Liver (tissue), 9 donors: ENCODE measurements around the gene SPATA31E1. TPM values are rescaled to one million over a fixed set of nuclear protein-coding genes. Genes with fewer than 3 reads are reported as not detected.

Source experiments
- DNase-seq: peaks from one replicate; pipeline ENCODE4 v3.0.0-alpha.2; 2017; ENCODE audit warnings: low spot score
- H3K27ac ChIP-seq, 2 donors: one replicate each; pipeline ENCODE4 v1.7.0; 2013; ENCODE audit warnings: inconsistent platforms in 2 of 2, low read length in 2 of 2, control low read depth in 1 of 2, low read depth in 1 of 2, mild to moderate bottlenecking in 1 of 2
- H3K27me3 ChIP-seq, 4 donors: one replicate each; pipeline versions ENCODE4 v1.6.1 to v1.7.0; 2013; ENCODE audit warnings: low read length in 3 of 4, inconsistent platforms in 1 of 4, mild to moderate bottlenecking in 1 of 4, moderate library complexity in 1 of 4; ENCODE audit not compliant: control insufficient read depth in 4 of 4, insufficient read depth in 4 of 4
- H3K36me3 ChIP-seq, 4 donors: one replicate each; pipeline versions ENCODE4 v1.6.1 to v1.7.0; 2013; ENCODE audit warnings: low read length in 3 of 4, mild to moderate bottlenecking in 3 of 4, low read depth in 1 of 4, moderate library complexity in 1 of 4; ENCODE audit not compliant: control insufficient read depth in 4 of 4, insufficient read depth in 3 of 4
- H3K4me1 ChIP-seq, 4 donors: one replicate each; pipeline versions ENCODE4 v1.6.1 to v1.7.0; 2013; ENCODE audit warnings: low read length in 3 of 4, mild to moderate bottlenecking in 3 of 4, moderate library complexity in 1 of 4; ENCODE audit not compliant: control insufficient read depth in 4 of 4, insufficient read depth in 4 of 4
- H3K4me3 ChIP-seq, 3 donors: one replicate each; pipeline versions ENCODE4 v1.6.1 to v1.7.0; 2013; ENCODE audit warnings: low read length in 3 of 3, control low read depth in 1 of 3, low read depth in 1 of 3, mild to moderate bottlenecking in 1 of 3
- H3K9ac ChIP-seq, 2 donors: one replicate each; pipeline ENCODE4 v1.7.0; 2013; ENCODE audit warnings: low read length in 2 of 2, mild to moderate bottlenecking in 2 of 2, moderate library complexity in 2 of 2, control low read depth in 1 of 2, low read depth in 1 of 2
- H3K9me3 ChIP-seq, 4 donors: one replicate each; pipeline versions ENCODE4 v1.6.1 to v1.7.0; 2013; ENCODE audit warnings: low read length in 3 of 4; ENCODE audit not compliant: control insufficient read depth in 4 of 4
- ATF3 ChIP-seq: IDR thresholded peaks from 2 replicates; pipeline ENCODE4 v1.6.1; 2016; ENCODE audit warnings: antibody characterized with exemption
- CTCF ChIP-seq: fragments of 150-350 bp; IDR thresholded peaks from 2 replicates; pipeline ENCODE4 v1.5.1; 2017; ENCODE audit warnings: improper control_type of control experiment, low read depth, low read length; ENCODE audit not compliant: missing input control
- EGR1 ChIP-seq, 2 donors: IDR thresholded peaks; 2 replicates each; pipeline ENCODE4 v1.6.1; 2016 to 2018; ENCODE audit warnings: antibody characterized with exemption in 2 of 2, low read depth in 2 of 2
- FOXA1 ChIP-seq: IDR thresholded peaks from 2 replicates; pipeline ENCODE4 v1.6.1; 2016; ENCODE audit warnings: antibody characterized with exemption
- FOXA2 ChIP-seq: IDR thresholded peaks from 2 replicates; pipeline ENCODE4 v1.6.1; 2016; ENCODE audit warnings: antibody characterized with exemption
- GABPA ChIP-seq, 2 donors: IDR thresholded peaks in 1 of 2; conservative IDR thresholded peaks in 1 of 2; 2 replicates each; pipeline ENCODE4 v1.6.1; 2016; ENCODE audit warnings: antibody characterized with exemption in 2 of 2, mild to moderate bottlenecking in 1 of 2, moderate library complexity in 1 of 2
- HNF4A ChIP-seq, 2 donors: conservative IDR thresholded peaks; 2 replicates each; pipeline ENCODE4 v1.6.1; 2016; ENCODE audit warnings: antibody characterized with exemption in 2 of 2, mild to moderate bottlenecking in 2 of 2
- HNF4G ChIP-seq: IDR thresholded peaks from 2 replicates; pipeline ENCODE4 v1.6.1; 2016; ENCODE audit warnings: antibody characterized with exemption
- JUND ChIP-seq, 2 donors: IDR thresholded peaks; 2 replicates each; pipeline ENCODE4 v1.6.1; 2016; ENCODE audit warnings: antibody characterized with exemption in 2 of 2
- MAX ChIP-seq: IDR thresholded peaks from 2 replicates; pipeline ENCODE4 v1.6.1; 2016; ENCODE audit warnings: antibody characterized with exemption
- NR2F2 ChIP-seq: IDR thresholded peaks from 2 replicates; pipeline ENCODE4 v1.6.1; 2016; ENCODE audit warnings: antibody characterized with exemption
- RAD21 ChIP-seq, 2 donors: IDR thresholded peaks; 2 replicates each; pipeline ENCODE4 v1.6.1; 2016; ENCODE audit warnings: antibody characterized with exemption in 2 of 2, mild to moderate bottlenecking in 2 of 2
- REST ChIP-seq: IDR thresholded peaks from 2 replicates; pipeline ENCODE4 v1.6.1; 2016; ENCODE audit warnings: antibody characterized with exemption, mild to moderate bottlenecking
- RXRA ChIP-seq, 2 donors: IDR thresholded peaks; 2 replicates each; pipeline ENCODE4 v1.6.1; 2017 to 2018; ENCODE audit warnings: antibody characterized with exemption in 2 of 2, mild to moderate bottlenecking in 1 of 2
- SP1 ChIP-seq: IDR thresholded peaks from 2 replicates; pipeline ENCODE4 v1.6.1; 2018; ENCODE audit warnings: antibody characterized with exemption, mild to moderate bottlenecking
- TAF1 ChIP-seq: conservative IDR thresholded peaks from 2 replicates; pipeline ENCODE4 v1.6.1; 2016; ENCODE audit warnings: antibody characterized with exemption, mild to moderate bottlenecking
- YY1 ChIP-seq: IDR thresholded peaks from 2 replicates; pipeline ENCODE4 v1.6.1; 2016; ENCODE audit warnings: antibody characterized with exemption, mild to moderate bottlenecking
- ZBTB33 ChIP-seq: IDR thresholded peaks from 2 replicates; pipeline ENCODE4 v1.6.1; 2016; ENCODE audit warnings: antibody characterized with exemption
- WGBS: extraction: QIAGEN DNeasy Blood & Tissue Kit; methylation state at CpG from one replicate; pipeline ENCODE4 v1.1.7; 2013; 5-methylcytosine and 5-hydroxymethylcytosine counted together
- polyA plus RNA-seq, 2 donors: library from polyadenylated mRNA; stranded (reverse) in 1 of 2; unstranded in 1 of 2; fragments of 200-250 nt in 1 of 2; fragments of >200 nt in 1 of 2; fragmentation: Nextera tagmentation in 1 of 2; extraction: Ambion mirVana in 1 of 2; gene quantifications; one replicate each; pipeline versions ENCODE4 v1.2.1 to v1.2.3, GENCODE V29; 2013 to 2015
- total RNA-seq, 2 donors: library from RNA; depleted of rRNA; stranded (reverse); fragments of >200 nt; gene quantifications; one replicate each; pipeline ENCODE4 v1.2.3, GENCODE V29; 2014
- donor health status: healthy.
- donor health status: healthy.
- donor health status: healthy.
- donor health status: healthy.
- donor health status: healthy.

Gene SPATA31E1
- total and polyA plus RNA-seq, 4 donors, result not detected

GRCh38 chr9:87891754-87892153 lies 9.1 kb downstream of the SPATA31E1 start:
- DNase-seq, result no peak
- no peaks in the 10 kb centered on the region for H3K9me3 ChIP-seq
- no peaks in the 10 kb centered on the region for H3K27me3 ChIP-seq
- no peak for TF ChIP-seq SP1
- no peak for TF ChIP-seq HNF4A (conservative IDR thresholded peaks at IDR 0.05)
- no peak for TF ChIP-seq GABPA (IDR thresholded peaks at IDR 0.05 in 1 of 2, conservative IDR thresholded peaks at IDR 0.05 in 1 of 2)
- TF ChIP-seq ZBTB33, result no peak
- TF ChIP-seq HNF4G, result no peak
- TF ChIP-seq EGR1 (IDR thresholded peaks at IDR 0.05; ENCODE audit: low read depth in 2 of 2), result no peak
- no peak for TF ChIP-seq FOXA2
- TF ChIP-seq RAD21 (IDR thresholded peaks at IDR 0.05), result no peak
- no peak for TF ChIP-seq CTCF
- no peak for TF ChIP-seq YY1
- no peak for TF ChIP-seq NR2F2
- H3K36me3 ChIP-seq, result no peaks in the 10 kb centered on the region
- H3K9ac ChIP-seq, result no peak overlapping the region
- no peak overlapping the region for H3K4me3 ChIP-seq
- WGBS, result 94% methylated on average over 6 of the region's 6 CpGs
- no peaks in the 10 kb centered on the region for H3K4me1 ChIP-seq
- H3K27ac ChIP-seq, result no peak overlapping the region

- no peaks in the 10 kb centered on the region for H3K4me1 ChIP-seq
- DNase-seq, result no peak
- H3K4me3 ChIP-seq, result no peak overlapping the region
- no peaks in the 10 kb centered on the region for H3K36me3 ChIP-seq
- no peak overlapping the region for H3K27ac ChIP-seq
- no peaks in the 10 kb centered on the region for H3K27me3 ChIP-seq
- no peaks in the 10 kb centered on the region for H3K9me3 ChIP-seq
- no peak for TF ChIP-seq FOXA1
- TF ChIP-seq MAX, result no peak
- no peak for TF ChIP-seq SP1
- TF ChIP-seq HNF4G, result no peak
- no peak for TF ChIP-seq JUND (IDR thresholded peaks at IDR 0.05)
- TF ChIP-seq RAD21 (IDR thresholded peaks at IDR 0.05), result no peak
- TF ChIP-seq EGR1 (IDR thresholded peaks at IDR 0.05; ENCODE audit: low read depth in 2 of 2), result no peak
- TF ChIP-seq RXRA (IDR thresholded peaks at IDR 0.05), result no peak
- no peak for TF ChIP-seq CTCF
- no peak for TF ChIP-seq ATF3
- TF ChIP-seq ZBTB33, result no peak
- no peak for TF ChIP-seq TAF1
- no peak for TF ChIP-seq YY1
- no peak for TF ChIP-seq FOXA2
- no peak for TF ChIP-seq NR2F2
- TF ChIP-seq HNF4A (conservative IDR thresholded peaks at IDR 0.05), result no peak
- no peak for TF ChIP-seq GABPA (IDR thresholded peaks at IDR 0.05 in 1 of 2, conservative IDR thresholded peaks at IDR 0.05 in 1 of 2)
- TF ChIP-seq REST, result no peak
- no peak overlapping the region for H3K9ac ChIP-seq
- 82% methylated on average over 4 of the region's 4 CpGs for WGBS
Measured at GRCh38 chr9:87892956-87893355, 10.3 kb downstream of the SPATA31E1 start.
